Nephron (organoid): Measurements from ENCODE around the gene CCNG2.

Source experiments
- H3K27ac Mint-ChIP-seq, 3 experiments: 2 replicates each; pipeline ENCODE4 v1.8.0; 2020; ENCODE audit warnings: mixed read lengths in 3 of 3, mild to moderate bottlenecking in 2 of 3, moderate library complexity in 1 of 3
- H3K27me3 Mint-ChIP-seq: 2 replicates; pipeline ENCODE4 v1.8.0; 2021; ENCODE audit warnings: low read depth, mild to moderate bottlenecking, moderate library complexity, mixed read lengths
- H3K36me3 Mint-ChIP-seq: 2 replicates; pipeline ENCODE4 v1.8.0; 2020; ENCODE audit warnings: low read depth, mixed read lengths
- H3K4me1 Mint-ChIP-seq: 2 replicates; pipeline ENCODE4 v1.8.0; 2020; ENCODE audit warnings: mixed read lengths
- H3K4me3 Mint-ChIP-seq, 3 experiments: 2 replicates each; pipeline ENCODE4 v1.8.0; 2020; ENCODE audit warnings: mild to moderate bottlenecking in 3 of 3, mixed read lengths in 3 of 3, moderate library complexity in 2 of 3
- H3K9me3 Mint-ChIP-seq: 2 replicates; pipeline ENCODE4 v1.8.0; 2020; ENCODE audit warnings: mixed read lengths
- CTCF ChIP-seq, 3 experiments: fragments of 200-600 bp; sonication (generic); IDR thresholded peaks; one replicate each; pipeline ENCODE4 v1.5.0; 2021; ENCODE audit warnings: antibody characterized with exemption in 3 of 3; ENCODE audit not compliant: unreplicated experiment in 3 of 3

CCNG2 gene

GRCh38 chr4:77154761-77155499, 2.1 kb upstream of the CCNG2 start:
- no peaks in the 10 kb centered on the region for H3K9me3 Mint-ChIP-seq
- TF ChIP-seq CTCF (IDR thresholded peaks at IDR 0.05; ENCODE audit: unreplicated experiment in 3 of 3), result no peak
- H3K27me3 Mint-ChIP-seq, result no peaks in the 10 kb centered on the region
- H3K4me1 Mint-ChIP-seq, result peaks cover 32% of the 10 kb centered on the region
- H3K4me3 Mint-ChIP-seq, result peak overlapping the region; percentile 33 to 98 (median 95)
- H3K36me3 Mint-ChIP-seq, result peaks cover 13% of the 10 kb centered on the region
- H3K27ac Mint-ChIP-seq, result peak overlapping the region; percentile 97 to 100 (median 100)

GRCh38 chr4:77155631-77156452, 1.2 kb upstream of the CCNG2 start:
- Mint-ChIP-seq H3K4me3 (peak overlapping the region; percentile 94 to 98 (median 95)), H3K36me3 (peaks cover 20% of the 10 kb centered on the region), H3K27ac (peak overlapping the region; percentile 97 to 100 (median 100)), H3K4me1 (peaks cover 32% of the 10 kb centered on the region), H3K27me3 (no peaks in the 10 kb centered on the region), H3K9me3 (no peaks in the 10 kb centered on the region)
- no peak for TF ChIP-seq CTCF (IDR thresholded peaks at IDR 0.05; ENCODE audit: unreplicated experiment in 3 of 3)

GRCh38 chr4:77156533-77156911, 485 bp upstream of the CCNG2 start:
- Mint-ChIP-seq H3K27ac (peak overlapping the region; percentile 97 to 100 (median 100)), H3K36me3 (peaks cover 20% of the 10 kb centered on the region), H3K9me3 (no peaks in the 10 kb centered on the region), H3K4me3 (peak overlapping the region; percentile 94 to 98 (median 95)), H3K4me1 (peaks cover 32% of the 10 kb centered on the region), H3K27me3 (no peaks in the 10 kb centered on the region)
- TF ChIP-seq CTCF (IDR thresholded peaks at IDR 0.05; ENCODE audit: unreplicated experiment in 3 of 3), result no peak

- Mint-ChIP-seq H3K4me1 (peaks cover 37% of the 10 kb centered on the region), H3K9me3 (no peaks in the 10 kb centered on the region), H3K4me3 (peak overlapping the region; percentile 94 to 98 (median 95)), H3K27ac (peak overlapping the region; percentile 82 to 100 (median 97)), H3K36me3 (peaks cover 34% of the 10 kb centered on the region), H3K27me3 (no peaks in the 10 kb centered on the region)
- TF ChIP-seq CTCF (IDR thresholded peaks at IDR 0.05; ENCODE audit: unreplicated experiment in 3 of 3), result no peak
Measured at GRCh38 chr4:77157859-77158486, 966 bp downstream of the CCNG2 start.

GRCh38 chr4:77158487-77158861, 1.5 kb downstream of the CCNG2 start:
- no peaks in the 10 kb centered on the region for H3K9me3 Mint-ChIP-seq
- peak overlapping the region; percentile 94 to 98 (median 95) for H3K4me3 Mint-ChIP-seq
- peak overlapping the region; percentile 82 to 100 (median 83) for H3K27ac Mint-ChIP-seq
- peaks cover 42% of the 10 kb centered on the region for H3K4me1 Mint-ChIP-seq
- no peak for TF ChIP-seq CTCF (IDR thresholded peaks at IDR 0.05; ENCODE audit: unreplicated experiment in 3 of 3)
- H3K27me3 Mint-ChIP-seq, result no peaks in the 10 kb centered on the region
- peaks cover 39% of the 10 kb centered on the region for H3K36me3 Mint-ChIP-seq
